Amygdala (tissue), 56 donors: ENCODE data around the gene TMEM225B.
"Not testable (repeated sequence)": the region's sequence is repeated elsewhere in the genome, so short reads cannot be mapped to it uniquely, and the experiment has no call there.

Experiments
- DNase-seq, 56 donors: peaks; one replicate each; lab custom pipeline; 2025; lab: John Stamatoyannopoulos, UW

TMEM225B gene

GRCh38 chr7:99651290-99651689 is 53.2 kb downstream of the TMEM225B start:
- no peak for DNase-seq

- DNase-seq: no peak
These were observed 54.6 kb downstream of the TMEM225B start for GRCh38 chr7:99652671-99653070.

- DNase-seq: not testable (repeated sequence)
These were observed 55.2 kb downstream of the TMEM225B start for GRCh38 chr7:99653269-99653668.

GRCh38 chr7:99653754-99654153 is 55.7 kb downstream of the TMEM225B start:
- DNase-seq: no peak

- DNase-seq: not testable (repeated sequence)
These were observed 56.6 kb downstream of the TMEM225B start for GRCh38 chr7:99654626-99655025.

GRCh38 chr7:99657879-99658278 is 59.8 kb downstream of the TMEM225B start:
- DNase-seq: not testable (repeated sequence)
